Mesenchymal stem cell (in vitro differentiated cells and primary cell): ENCODE data around the gene OR2T1.
"Not testable (repeated sequence)": the region's sequence is repeated elsewhere in the genome, so short reads cannot be mapped to it uniquely, and the experiment has no call there.

Source experiments
- DNase-seq: peaks from one replicate; pipeline ENCODE4 v3.0.0-alpha.2; 2013
- H2AFZ ChIP-seq: one replicate; pipeline ENCODE4 v1.6.1; 2013; ENCODE audit warnings: low read depth, mild to moderate bottlenecking, control low read depth, inconsistent platforms, low read length, moderate library complexity
- H2AK5ac ChIP-seq: 2 replicates; pipeline ENCODE4 v1.6.1; 2013; ENCODE audit warnings: low read length, moderate library complexity, mild to moderate bottlenecking, inconsistent platforms; ENCODE audit not compliant: severe bottlenecking
- H2BK120ac ChIP-seq: one replicate; pipeline ENCODE4 v1.6.1; 2013; ENCODE audit warnings: low read depth, mild to moderate bottlenecking, inconsistent platforms, low read length, moderate library complexity
- H2BK12ac ChIP-seq, 2 experiments: one replicate each; pipeline ENCODE4 v1.6.1; 2013; ENCODE audit warnings: inconsistent platforms in 2 of 2, low read length in 2 of 2, mild to moderate bottlenecking in 2 of 2, moderate library complexity in 2 of 2, control low read depth in 1 of 2
- H2BK15ac ChIP-seq: one replicate; pipeline ENCODE4 v1.6.1; 2013; ENCODE audit warnings: mild to moderate bottlenecking, low read depth, inconsistent platforms; ENCODE audit not compliant: poor library complexity, severe bottlenecking
- H2BK5ac ChIP-seq: 2 replicates; pipeline ENCODE4 v1.6.1; 2013; ENCODE audit warnings: low read depth, mild to moderate bottlenecking, low read length, control low read depth, inconsistent platforms; ENCODE audit not compliant: poor library complexity, severe bottlenecking
- H3K14ac ChIP-seq, 2 experiments: one replicate each; pipeline ENCODE4 v1.6.1; 2013; ENCODE audit warnings: inconsistent platforms in 2 of 2, low read length in 2 of 2, control low read depth in 1 of 2, mild to moderate bottlenecking in 1 of 2, moderate library complexity in 1 of 2
- H3K18ac ChIP-seq, 2 experiments: one replicate each; pipeline ENCODE4 v1.6.1; 2013; ENCODE audit warnings: inconsistent platforms in 2 of 2, low read length in 2 of 2, control low read depth in 1 of 2, low read depth in 1 of 2, mild to moderate bottlenecking in 1 of 2
- H3K23ac ChIP-seq, 2 experiments: one replicate each; pipeline ENCODE4 v1.6.1; 2013; ENCODE audit warnings: inconsistent platforms in 2 of 2, low read length in 2 of 2, mild to moderate bottlenecking in 2 of 2, moderate library complexity in 2 of 2, control low read depth in 1 of 2
- H3K27ac ChIP-seq: 2 replicates; pipeline ENCODE4 v1.5.1; 2013; ENCODE audit warnings: mild to moderate bottlenecking, moderate library complexity, low read length, control low read depth, inconsistent platforms; ENCODE audit not compliant: poor library complexity, severe bottlenecking
- H3K27me3 ChIP-seq, 2 experiments: 2 replicates each; pipeline versions ENCODE4 v1.6.1 to v1.7.0; 2013; ENCODE audit warnings: low read length in 2 of 2, mild to moderate bottlenecking in 2 of 2, moderate library complexity in 2 of 2, control low read depth in 1 of 2, inconsistent platforms in 1 of 2; ENCODE audit not compliant: control insufficient read depth in 1 of 2, insufficient read depth in 1 of 2
- H3K36me3 ChIP-seq, 2 experiments: 2 replicates each; pipeline versions ENCODE4 v1.6.1 to v1.7.0; 2013; ENCODE audit warnings: low read length in 2 of 2, control low read depth in 1 of 2, inconsistent platforms in 1 of 2, low read depth in 1 of 2, mild to moderate bottlenecking in 1 of 2; ENCODE audit not compliant: insufficient read depth in 2 of 2, control insufficient read depth in 1 of 2
- H3K4ac ChIP-seq, 2 experiments: one replicate each; pipeline ENCODE4 v1.6.1; 2013; ENCODE audit warnings: inconsistent platforms in 2 of 2, low read length in 2 of 2, mild to moderate bottlenecking in 2 of 2, moderate library complexity in 2 of 2, control low read depth in 1 of 2, low read depth in 1 of 2
- H3K4me1 ChIP-seq: 2 replicates; pipeline ENCODE4 v1.6.1; 2013; ENCODE audit warnings: low read depth, low read length, control low read depth; ENCODE audit not compliant: control insufficient read depth, insufficient read depth
- H3K4me2 ChIP-seq: 2 replicates; pipeline ENCODE4 v1.6.1; 2013; ENCODE audit warnings: low read length, mild to moderate bottlenecking, inconsistent platforms; ENCODE audit not compliant: poor library complexity, severe bottlenecking
- H3K4me3 ChIP-seq, 2 experiments: 2 replicates each; pipeline versions ENCODE4 v1.5.1 to v1.7.0; 2013; ENCODE audit warnings: low read length in 2 of 2, mild to moderate bottlenecking in 2 of 2, control low read depth in 1 of 2, low read depth in 1 of 2; ENCODE audit not compliant: insufficient read depth in 1 of 2
- H3K79me1 ChIP-seq: replicated peaks from 2 replicates; pipeline ENCODE4 v1.6.1; 2013; ENCODE audit warnings: mild to moderate bottlenecking, control low read depth, low read length, inconsistent platforms; ENCODE audit not compliant: poor library complexity, severe bottlenecking
- H3K9ac ChIP-seq: 2 replicates; pipeline ENCODE4 v1.7.0; 2013; ENCODE audit warnings: mild to moderate bottlenecking, low read length, moderate library complexity
- H3K9me3 ChIP-seq: 2 replicates; pipeline ENCODE4 v1.7.0; 2013; ENCODE audit warnings: mild to moderate bottlenecking, low read length; ENCODE audit not compliant: control insufficient read depth
- H4K8ac ChIP-seq: one replicate; pipeline ENCODE4 v1.6.1; 2013; ENCODE audit warnings: inconsistent platforms, mild to moderate bottlenecking, low read length, moderate library complexity
- H4K91ac ChIP-seq: one replicate; pipeline ENCODE4 v1.6.1; 2013; ENCODE audit warnings: mild to moderate bottlenecking, low read length, inconsistent platforms
- WGBS: methylation state at CpG from one replicate; pipeline ENCODE4 v1.1.7; 2013; ENCODE audit warnings: mixed read lengths; 5-methylcytosine and 5-hydroxymethylcytosine counted together

Gene OR2T1

GRCh38 chr1:248448409-248449074 lies 45.7 kb downstream of the OR2T1 start:
- H3K79me1 ChIP-seq, H3K4me3 ChIP-seq, H2BK15ac ChIP-seq, H2BK120ac ChIP-seq, H3K9ac ChIP-seq, H4K8ac ChIP-seq, H3K18ac ChIP-seq, H2AFZ ChIP-seq, H3K9me3 ChIP-seq, H3K4me2 ChIP-seq, H3K23ac ChIP-seq, H3K27me3 ChIP-seq, H3K4me1 ChIP-seq, H2BK5ac ChIP-seq, H3K4ac ChIP-seq, H4K91ac ChIP-seq, H2BK12ac ChIP-seq, DNase-seq, H3K36me3 ChIP-seq, H3K27ac ChIP-seq, H3K14ac ChIP-seq, H2AK5ac ChIP-seq: not testable (repeated sequence)
- no CpG with 5 or more reads among the region's 4 CpGs for WGBS

DNA sequence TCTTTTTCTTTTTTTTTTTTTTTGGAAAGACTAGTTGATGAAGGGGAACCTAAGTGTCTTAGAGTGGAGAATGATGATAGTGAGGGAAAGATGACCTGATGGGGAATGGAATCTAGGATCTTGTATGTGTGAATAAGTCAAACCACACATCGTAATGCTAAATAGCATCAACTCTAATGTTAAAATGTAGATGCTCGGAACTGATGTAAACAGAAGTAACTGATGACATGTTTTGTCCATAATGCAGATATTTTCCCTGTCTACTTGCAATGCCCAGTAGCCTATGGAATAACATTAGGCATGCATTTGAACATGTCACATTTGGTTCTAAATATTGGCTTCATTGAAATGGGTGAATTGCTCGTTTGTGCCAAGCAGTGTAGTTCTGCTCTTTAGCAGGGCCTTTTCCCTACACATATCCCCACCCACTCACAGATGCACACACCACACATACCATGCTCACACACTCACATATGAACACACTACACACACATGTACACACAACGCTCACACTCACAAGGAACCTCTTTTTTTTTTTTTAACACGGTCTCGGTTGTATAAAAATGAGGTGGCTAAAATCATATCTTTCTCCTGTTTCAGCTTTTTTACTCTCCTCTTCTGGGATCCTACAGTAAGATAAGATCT lies 47.1 kb downstream of the OR2T1 start:
- not testable (repeated sequence) for H3K18ac ChIP-seq, H2AK5ac ChIP-seq, DNase-seq

GRCh38 chr1:248450466-248451145 lies 47.8 kb downstream of the OR2T1 start:
- H3K9ac ChIP-seq, H3K4me3 ChIP-seq, H3K23ac ChIP-seq, H4K91ac ChIP-seq, H3K79me1 ChIP-seq, H2BK5ac ChIP-seq, H2BK12ac ChIP-seq, H3K14ac ChIP-seq, DNase-seq, H2AK5ac ChIP-seq, H3K4me1 ChIP-seq, H3K9me3 ChIP-seq, H3K4me2 ChIP-seq, H2BK120ac ChIP-seq, H3K18ac ChIP-seq, H4K8ac ChIP-seq, H2AFZ ChIP-seq, H3K27ac ChIP-seq, H3K36me3 ChIP-seq, H3K27me3 ChIP-seq, H3K4ac ChIP-seq, H2BK15ac ChIP-seq: not testable (repeated sequence)
- no CpG with 5 or more reads among the region's 5 CpGs for WGBS

More for the DNA sequence above, 47.1 kb downstream of the OR2T1 start:
- not testable (repeated sequence) for H3K27me3 ChIP-seq, H2BK15ac ChIP-seq, H3K9ac ChIP-seq, H3K4ac ChIP-seq, H3K4me1 ChIP-seq, H4K91ac ChIP-seq, H3K14ac ChIP-seq, H2BK120ac ChIP-seq, H3K4me2 ChIP-seq, H2AFZ ChIP-seq, H3K4me3 ChIP-seq, H3K23ac ChIP-seq, H3K9me3 ChIP-seq, H3K36me3 ChIP-seq, H2BK12ac ChIP-seq, H3K79me1 ChIP-seq, H3K27ac ChIP-seq, H4K8ac ChIP-seq, H2BK5ac ChIP-seq
- no CpG with 5 or more reads among the region's 6 CpGs for WGBS

GRCh38 chr1:248453619-248454018 lies 50.8 kb downstream of the OR2T1 start:
- H4K8ac ChIP-seq, H2AFZ ChIP-seq, H3K4ac ChIP-seq, H3K4me3 ChIP-seq, H3K9ac ChIP-seq, H3K23ac ChIP-seq, H2BK120ac ChIP-seq, DNase-seq, H2BK12ac ChIP-seq, H3K18ac ChIP-seq, H2BK15ac ChIP-seq, H4K91ac ChIP-seq, H3K9me3 ChIP-seq, H2AK5ac ChIP-seq, H2BK5ac ChIP-seq, H3K4me1 ChIP-seq, H3K27ac ChIP-seq, H3K4me2 ChIP-seq, H3K14ac ChIP-seq, H3K27me3 ChIP-seq, H3K79me1 ChIP-seq, H3K36me3 ChIP-seq: not testable (repeated sequence)
- 62% methylated on average over 3 of the region's 7 CpGs for WGBS
